Gastroesophageal sphincter (tissue), 3 donors: ENCODE results near the gene LRBA.

ENCODE experiments used
- CTCF ChIP-seq, 4 experiments: fragments of 200-600 bp in 2 of 4; fragments of 450-650 bp in 2 of 4; sonication (generic) in 1 of 4; IDR thresholded peaks; one replicate each; pipeline ENCODE4 v1.5.1; 2017 to 2019; ENCODE audit warnings: antibody characterized with exemption in 4 of 4, mild to moderate bottlenecking in 2 of 4, moderate library complexity in 2 of 4
- EP300 ChIP-seq: sonication (generic); formaldehyde crosslinking; IDR thresholded peaks from one replicate; pipeline ENCODE4 v1.6.1; 2017; ENCODE audit warnings: antibody characterized with exemption, mild to moderate bottlenecking
- POLR2A ChIP-seq, 2 donors: fragments of 450-650 bp; IDR thresholded peaks; one replicate each; pipeline ENCODE4 v1.6.1; 2017; ENCODE audit warnings: antibody characterized with exemption in 2 of 2, mild to moderate bottlenecking in 2 of 2, moderate library complexity in 1 of 2
- POLR2AphosphoS5 ChIP-seq: sonication (generic); formaldehyde crosslinking; IDR thresholded peaks from one replicate; pipeline ENCODE4 v1.6.1; 2017; ENCODE audit warnings: antibody characterized with exemption

- TF ChIP-seq CTCF (IDR thresholded peaks at IDR 0.05) = no peak
- no peak for TF ChIP-seq POLR2A (IDR thresholded peaks at IDR 0.05)
- no peak for TF ChIP-seq EP300
- TF ChIP-seq POLR2AphosphoS5 = no peak
These were observed 2.7 kb downstream of the LRBA start for GRCh38 chr4:151012376-151012775.
